NCI-H1092 (cell line): ENCODE data around the gene RNU1-4.
"Not testable (repeated sequence)": the region's sequence is repeated elsewhere in the genome, so short reads cannot be mapped to it uniquely, and the experiment has no call there.

ENCODE experiments used
- DNase-seq: peaks from one replicate; lab custom pipeline; 2025; lab: John Stamatoyannopoulos, UW

The RNU1-4 gene

GRCh38 chr1:16728243-16728949 is 11.9 kb upstream of the RNU1-4 start:
- DNase-seq, result not testable (repeated sequence)

DNA sequence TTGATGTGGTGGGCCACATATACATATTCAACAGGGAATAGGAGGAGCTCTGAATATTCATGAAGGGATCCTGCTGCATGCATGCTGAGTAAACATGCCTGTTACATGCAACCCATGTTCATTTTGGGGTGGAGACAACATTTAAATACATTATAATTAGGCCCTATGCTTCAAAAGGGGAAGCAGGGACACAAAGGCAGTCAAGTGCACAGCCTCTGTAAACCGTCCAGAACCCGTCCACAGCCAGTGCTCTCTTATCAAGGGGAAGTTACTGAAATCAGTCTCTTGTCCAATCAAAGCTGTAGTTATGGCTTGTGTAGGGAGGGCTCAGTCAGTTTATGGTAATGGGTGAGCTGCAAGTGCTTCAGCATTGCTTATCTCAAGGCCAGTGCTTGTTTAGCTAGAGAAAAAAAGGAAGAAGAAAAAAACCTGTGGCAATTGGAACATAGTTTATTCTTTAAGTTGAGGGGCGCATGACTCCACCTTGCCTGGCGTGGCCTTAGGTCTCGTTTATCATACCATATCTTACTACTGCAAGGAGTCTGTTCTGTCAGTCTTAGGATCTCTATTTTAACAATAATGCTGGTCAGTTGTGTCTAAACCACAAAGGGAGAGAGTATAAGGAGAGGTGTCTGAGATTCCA is 7.9 kb upstream of the RNU1-4 start:
- DNase-seq, result not testable (repeated sequence)

DNA sequence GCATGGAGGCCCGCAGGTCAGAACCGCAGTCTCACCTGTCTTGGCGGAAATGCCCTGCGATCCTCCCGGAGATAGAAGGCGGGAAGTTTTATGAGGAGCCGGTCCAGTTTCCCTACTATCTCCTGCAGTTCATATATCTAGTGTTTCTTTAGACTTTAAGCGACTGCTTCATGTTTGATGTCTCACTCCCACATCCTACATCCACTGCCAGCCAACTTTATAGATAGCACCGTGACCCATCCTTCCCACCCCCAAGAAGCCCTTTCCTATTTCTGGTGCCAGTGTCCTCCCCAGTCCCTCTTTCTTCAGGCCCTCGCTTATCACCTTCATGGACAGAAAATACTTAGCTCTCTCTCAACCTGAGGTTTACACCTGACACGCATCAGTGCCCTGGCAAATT is 914 bp downstream of the RNU1-4 start:
- not testable (repeated sequence) for DNase-seq

- DNase-seq, result not testable (repeated sequence)
These were observed 7.3 kb downstream of the RNU1-4 start for GRCh38 chr1:16747660-16748059.

GRCh38 chr1:16748710-16749109 is 8.4 kb downstream of the RNU1-4 start:
- DNase-seq, result not testable (repeated sequence)

- DNase-seq, result not testable (repeated sequence)
These were observed 9.9 kb downstream of the RNU1-4 start for GRCh38 chr1:16749910-16750888.

DNA sequence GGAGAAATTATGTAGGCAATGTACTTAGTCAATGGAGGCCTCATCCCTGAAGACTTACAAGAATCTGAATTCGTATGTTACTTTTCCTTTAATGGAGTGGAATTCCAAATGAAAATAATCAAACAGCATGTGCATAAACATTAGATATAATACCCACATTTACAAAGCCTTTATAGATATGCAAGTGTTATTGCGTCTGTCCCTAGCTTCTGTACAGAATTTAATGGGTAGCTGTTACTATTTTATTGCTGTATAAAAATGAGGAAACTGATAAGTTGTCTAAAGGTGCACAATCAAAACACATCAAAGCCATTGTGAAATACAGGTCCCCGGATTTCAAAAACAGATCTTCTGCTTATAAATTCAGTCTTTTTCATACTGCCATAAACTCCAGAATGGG is 12.5 kb downstream of the RNU1-4 start:
- not testable (repeated sequence) for DNase-seq

DNA sequence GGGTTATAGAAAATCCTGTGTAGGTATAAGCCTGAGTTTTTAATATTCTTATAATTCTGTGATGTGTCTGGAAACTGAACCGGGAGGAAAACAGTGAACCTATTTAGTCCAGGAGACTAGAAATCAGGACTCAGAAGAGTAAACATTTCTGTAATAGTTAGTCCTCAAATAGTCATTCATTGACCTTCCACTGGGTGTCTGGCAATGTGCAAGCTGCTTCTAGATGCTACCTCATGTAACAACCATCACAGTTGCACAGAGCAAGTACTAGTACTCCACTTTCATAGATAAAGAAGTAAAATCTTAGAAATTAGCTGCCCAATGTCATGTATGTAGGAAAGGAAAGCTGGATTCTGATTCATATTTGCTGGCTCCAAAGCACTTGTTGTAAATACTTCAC is 15.1 kb downstream of the RNU1-4 start:
- not testable (repeated sequence) for DNase-seq

GRCh38 chr1:16755932-16756331 is 15.6 kb downstream of the RNU1-4 start:
- not testable (repeated sequence) for DNase-seq

DNA sequence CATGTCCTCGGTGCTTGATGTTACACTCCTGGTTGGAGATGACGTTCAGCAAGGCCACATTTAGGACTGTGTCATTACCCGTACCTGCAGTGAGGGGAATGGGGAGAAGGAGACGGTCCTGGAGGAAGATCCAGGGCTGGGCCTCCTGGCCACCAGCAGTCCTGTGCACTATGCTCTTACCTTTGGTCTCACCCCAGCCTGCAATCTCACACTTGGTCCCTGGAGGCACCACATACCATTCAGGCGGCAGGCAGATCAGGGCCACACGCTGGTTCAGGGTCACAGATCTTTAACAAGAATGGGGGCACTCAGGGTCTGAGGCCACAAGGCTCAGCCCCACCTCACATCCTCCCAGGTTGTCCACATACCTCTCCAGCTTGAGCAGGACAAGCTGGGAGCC is 17.3 kb downstream of the RNU1-4 start:
- DNase-seq, result not testable (repeated sequence)

- DNase-seq, result not testable (repeated sequence)
These were observed 17.7 kb downstream of the RNU1-4 start for GRCh38 chr1:16758060-16758459.

- not testable (repeated sequence) for DNase-seq
These were observed 18.8 kb downstream of the RNU1-4 start for GRCh38 chr1:16759041-16759493.

GRCh38 chr1:16759650-16760455 is 19.5 kb downstream of the RNU1-4 start:
- not testable (repeated sequence) for DNase-seq

GRCh38 chr1:16760456-16760765 is 20.1 kb downstream of the RNU1-4 start:
- not testable (repeated sequence) for DNase-seq

GRCh38 chr1:16760801-16761200 is 20.5 kb downstream of the RNU1-4 start:
- not testable (repeated sequence) for DNase-seq

DNA sequence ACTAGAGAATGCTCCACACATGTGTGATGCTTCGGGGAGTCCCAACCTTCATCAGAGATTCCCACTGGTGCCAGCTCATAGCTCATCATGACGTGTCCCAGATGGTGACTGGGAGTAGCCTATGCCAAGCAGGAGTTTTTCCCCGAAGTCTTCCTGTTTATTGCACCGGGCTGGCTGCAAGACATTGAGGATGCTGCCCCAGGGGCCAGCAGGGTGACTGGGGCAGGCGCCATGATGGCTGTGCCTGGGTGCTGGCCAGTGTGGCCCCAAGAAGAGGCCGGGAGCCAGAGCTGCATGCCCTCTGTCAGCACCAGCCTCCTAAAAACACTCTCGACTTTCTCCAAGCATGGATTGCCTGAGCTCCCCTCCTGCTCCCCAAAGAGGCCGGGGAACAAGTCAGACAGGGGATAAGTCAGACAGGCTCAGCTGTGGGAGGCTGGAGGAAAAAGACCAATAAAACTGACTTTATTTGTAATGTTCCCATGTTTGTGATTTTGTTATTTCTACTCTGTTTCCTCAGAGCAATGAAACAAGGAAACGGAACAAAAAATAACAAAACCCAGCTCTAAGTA is 24.0 kb downstream of the RNU1-4 start:
- DNase-seq, result not testable (repeated sequence)

DNA sequence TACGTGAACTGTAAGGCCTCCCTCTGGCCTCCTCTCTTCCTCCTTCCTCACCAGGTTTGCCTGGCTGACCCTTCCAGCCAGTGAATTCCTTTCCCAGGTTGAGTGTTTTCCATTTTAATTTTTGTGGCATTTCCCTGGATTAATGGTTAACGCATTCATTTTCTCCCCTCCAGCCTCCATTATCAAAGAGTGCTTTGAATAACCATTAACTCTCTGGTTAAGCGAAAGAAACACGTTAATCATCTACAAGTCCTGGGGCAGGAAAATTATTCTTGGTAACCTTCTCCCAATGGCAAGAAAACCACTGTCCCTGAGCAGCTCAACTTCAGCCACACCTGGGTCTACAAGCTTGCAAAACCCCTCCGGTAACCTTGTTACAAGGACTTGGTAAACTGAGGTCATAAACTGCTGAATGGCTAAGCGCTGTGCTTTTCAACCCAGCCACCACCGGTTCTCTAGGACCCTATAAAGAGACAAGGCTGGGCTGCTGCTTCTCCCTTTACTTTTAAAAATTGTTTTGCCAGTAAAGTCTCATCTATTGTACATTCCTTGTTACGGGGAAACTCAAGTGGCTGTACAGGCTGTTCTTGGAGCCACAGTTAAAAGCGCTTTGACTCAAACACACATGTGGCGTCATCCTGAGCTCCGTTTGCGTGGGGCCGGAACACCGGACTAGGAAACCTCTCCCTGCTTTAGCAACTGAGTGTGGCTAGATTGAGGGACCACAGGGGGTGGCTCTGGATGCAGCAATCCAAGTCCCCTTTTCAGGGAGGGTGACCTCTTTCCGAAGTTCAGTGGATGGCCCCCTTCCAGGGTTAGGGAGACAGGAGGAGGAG is 24.7 kb downstream of the RNU1-4 start:
- DNase-seq, result not testable (repeated sequence)

DNA sequence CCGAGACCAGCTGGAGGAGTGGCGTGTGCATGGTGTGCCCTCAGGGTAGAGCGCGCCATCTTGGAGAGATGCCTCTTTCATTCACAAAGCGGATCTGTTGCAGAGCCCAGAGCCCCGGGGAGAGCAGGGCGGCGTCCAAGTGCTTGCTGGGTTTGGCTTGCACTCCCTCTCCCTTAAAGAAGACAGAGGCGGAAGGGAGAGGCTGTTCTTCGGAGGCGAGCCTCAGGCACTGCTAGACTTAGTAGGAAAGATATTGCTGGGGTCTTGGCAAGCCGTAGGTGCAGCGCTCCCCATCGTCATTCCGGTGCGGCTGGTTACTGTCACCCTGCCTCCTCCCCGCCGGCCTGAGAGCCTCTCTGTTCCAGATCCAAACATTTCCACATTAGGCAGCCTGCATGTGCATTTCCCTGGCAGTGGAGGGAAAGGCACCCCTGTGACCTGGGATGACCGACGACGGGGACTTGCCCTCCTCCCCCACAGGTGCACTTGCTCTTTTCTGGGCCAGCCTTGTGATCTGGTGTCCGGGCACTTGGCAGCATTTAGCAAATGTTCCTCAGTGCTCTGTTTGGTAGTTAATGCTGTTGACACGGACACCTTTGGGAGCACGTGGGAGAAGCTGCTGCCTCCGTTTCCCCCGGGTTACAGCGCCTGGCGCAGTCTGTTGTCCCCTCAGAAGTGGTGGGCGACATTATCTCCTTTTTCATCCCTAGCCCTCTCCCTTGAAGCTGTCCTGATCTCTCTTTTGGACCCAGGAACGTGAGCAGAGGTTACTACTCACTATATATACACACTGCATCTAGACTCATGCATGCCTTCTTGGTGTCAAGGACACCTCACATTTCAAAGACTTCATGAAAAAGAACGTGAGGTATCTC is 25.7 kb downstream of the RNU1-4 start:
- not testable (repeated sequence) for DNase-seq

- DNase-seq, result not testable (repeated sequence)
These were observed 26.5 kb downstream of the RNU1-4 start for GRCh38 chr1:16766689-16767256.
